Natural killer cell (primary cell): ENCODE measurements around the gene PLCH2. TPM values are rescaled to one million over a fixed set of nuclear protein-coding genes. Genes with fewer than 3 reads are reported as not detected.

ENCODE experiments used
- ATAC-seq, 3 donors: fragments of 150-1000 bp in 2 of 3; fragments of 200-7000 bp in 1 of 3; cut with Tn5 transposase; 1 replicate in 1 of 3; 2 replicates in 2 of 3; pipeline ENCODE4 v1.10.0; 2021; ENCODE audit warnings: mild to moderate bottlenecking in 2 of 3, moderate library complexity in 2 of 3
- DNase-seq, 2 donors: peaks; one replicate each; pipeline versions ENCODE4 v3.0.0 to v3.0.0-alpha.2; 2013 to 2021; ENCODE audit warnings: mixed read lengths in 1 of 2
- H3K27ac ChIP-seq: one replicate; pipeline ENCODE4 v1.5.1; 2013; ENCODE audit warnings: mild to moderate bottlenecking, low read length
- H3K27me3 ChIP-seq: one replicate; pipeline ENCODE4 v1.6.1; 2013; ENCODE audit warnings: low read length; ENCODE audit not compliant: control insufficient read depth, insufficient read depth
- H3K36me3 ChIP-seq: one replicate; pipeline ENCODE4 v1.6.1; 2013; ENCODE audit warnings: low read length; ENCODE audit not compliant: control insufficient read depth, insufficient read depth
- H3K4me1 ChIP-seq: one replicate; pipeline ENCODE4 v1.6.1; 2013; ENCODE audit warnings: low read length; ENCODE audit not compliant: control insufficient read depth, insufficient read depth
- H3K4me3 ChIP-seq: one replicate; pipeline ENCODE4 v1.5.1; 2013; ENCODE audit warnings: low read length
- H3K9me3 ChIP-seq: one replicate; pipeline ENCODE4 v1.6.1; 2013; ENCODE audit warnings: low read length; ENCODE audit not compliant: control insufficient read depth, insufficient read depth
- H3K27ac Mint-ChIP-seq, 2 donors: one replicate each; pipeline ENCODE4 v1.8.0; 2022; ENCODE audit warnings: mild to moderate bottlenecking in 2 of 2, mixed read lengths in 2 of 2, moderate library complexity in 1 of 2
- H3K27me3 Mint-ChIP-seq, 2 donors: one replicate each; pipeline ENCODE4 v1.8.0; 2022; ENCODE audit warnings: low read depth in 2 of 2, mixed read lengths in 2 of 2
- H3K36me3 Mint-ChIP-seq: one replicate; pipeline ENCODE4 v1.8.0; 2022; ENCODE audit warnings: mixed read lengths
- H3K4me1 Mint-ChIP-seq, 2 donors: one replicate each; pipeline ENCODE4 v1.8.0; 2022; ENCODE audit warnings: mixed read lengths in 2 of 2
- H3K4me3 Mint-ChIP-seq: one replicate; pipeline ENCODE4 v1.8.0; 2022; ENCODE audit warnings: mild to moderate bottlenecking, moderate library complexity, mixed read lengths
- H3K9me3 Mint-ChIP-seq, 2 donors: one replicate each; pipeline ENCODE4 v1.8.0; 2022; ENCODE audit warnings: mixed read lengths in 2 of 2
- WGBS: methylation state at CpG from one replicate; pipeline ENCODE4 v1.1.7; 2013; ENCODE audit warnings: missing lambda C conversion rate; ENCODE audit not compliant: insufficient coverage; 5-methylcytosine and 5-hydroxymethylcytosine counted together
- intact Hi-C: fragments of 100-400 bp; cut with micrococcal nuclease; formaldehyde crosslinking; loops from one replicate; pipeline ENCODE4 v1.14.2; 2022
- total RNA-seq, 4 donors: library from RNA; stranded (reverse); fragments of 120-200 nt in 1 of 4; gene quantifications; one replicate each; pipeline versions ENCODE4 v1.2.3 to v1.2.4, GENCODE V29; 2013 to 2022
- TF ChIP-seq, protein P1 (sequence below): fragments of 200-600 bp; IDR thresholded peaks from one replicate; pipeline ENCODE4 v1.8.0; 2022; ENCODE audit warnings: antibody characterized with exemption

The PLCH2 gene
- total RNA-seq, 3 donors from 2014 or later (not counting 1 experiment from before 2014, with no cell fraction given): 77.1 to 116 (median 106) TPM

DNA sequence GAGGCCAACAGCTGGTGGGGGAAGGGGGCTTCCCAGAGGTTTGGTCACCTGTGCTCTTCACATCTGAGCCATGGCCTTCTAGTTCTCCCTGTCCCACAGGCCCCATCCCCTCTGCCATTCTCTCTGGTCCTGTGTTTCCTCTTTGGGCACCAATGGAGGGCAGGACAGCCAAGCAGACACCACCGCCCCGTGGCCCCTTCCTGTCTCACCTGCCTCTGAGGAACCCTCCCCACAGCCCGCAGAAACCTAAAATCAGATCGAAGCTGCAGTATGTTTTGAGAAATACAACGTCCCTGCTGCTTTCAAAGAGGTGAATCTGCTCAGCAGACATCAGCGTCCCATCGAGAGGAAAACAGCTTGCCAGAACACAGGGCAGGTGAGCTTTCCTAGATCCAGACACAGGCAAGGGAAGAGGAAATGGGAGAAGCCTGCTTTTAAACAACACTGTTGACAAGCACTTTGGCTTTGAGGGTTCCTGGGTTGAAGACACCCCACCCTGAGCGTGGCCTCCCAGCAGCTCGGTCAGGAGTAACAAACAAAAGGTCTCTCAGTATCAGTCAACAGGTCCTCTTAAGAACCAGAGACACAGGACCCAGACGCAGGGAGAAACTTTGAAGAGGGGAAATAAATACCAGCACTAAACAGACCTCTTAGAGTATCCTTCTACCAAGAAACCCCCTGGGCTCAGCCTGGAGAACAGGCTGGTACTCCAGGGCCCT lies 48.0 kb downstream of the PLCH2 start:
- peak overlapping the region; percentile 28 for H3K27ac ChIP-seq

DNA sequence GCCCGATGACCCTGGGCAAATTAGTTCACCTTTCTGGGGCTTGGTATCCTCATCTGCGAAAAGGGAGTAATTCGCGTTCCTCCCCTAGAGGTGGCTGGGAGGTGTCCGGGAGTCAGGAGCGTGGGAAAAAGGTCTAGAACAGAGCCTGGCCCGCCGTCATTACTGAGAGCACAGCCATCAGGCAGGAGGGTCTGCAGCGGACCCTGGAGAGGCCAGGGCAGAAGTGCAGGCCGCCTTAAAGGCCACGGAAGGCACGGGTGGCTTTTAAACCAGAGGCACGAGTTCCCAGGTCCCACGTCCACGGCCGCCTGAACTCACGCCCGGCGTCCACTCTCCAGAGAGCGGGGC lies 49.5 kb downstream of the PLCH2 start:
- H3K27ac Mint-ChIP-seq: peak overlapping the region; percentile 65 to 93
- intact Hi-C loops: loop anchor here (5.0 kb wide), 1 partner anchor 62 kb away; the partner anchor contains the start of gene PRXL2B
- H3K9me3 Mint-ChIP-seq: no peaks in the 10 kb centered on the region
- peaks cover 24 to 47% of the 10 kb centered on the region in 2 donors for H3K4me1 Mint-ChIP-seq
- Histone ChIP-seq H3K36me3 (peaks cover 15% of the 10 kb centered on the region), H3K27ac (peak overlapping the region; percentile 62), H3K4me1 (peaks cover 63% of the 10 kb centered on the region), H3K27me3 (peaks cover 15% of the 10 kb centered on the region), H3K4me3 (peak overlapping the region; percentile 72), H3K9me3 (no peaks in the 10 kb centered on the region)
- peaks cover 0 to 9% of the 10 kb centered on the region in 2 donors for H3K27me3 Mint-ChIP-seq
- H3K36me3 Mint-ChIP-seq: no peaks in the 10 kb centered on the region
- 11% methylated on average over 20 of the region's 20 CpGs for WGBS
- TF ChIP-seq, protein P1, sequence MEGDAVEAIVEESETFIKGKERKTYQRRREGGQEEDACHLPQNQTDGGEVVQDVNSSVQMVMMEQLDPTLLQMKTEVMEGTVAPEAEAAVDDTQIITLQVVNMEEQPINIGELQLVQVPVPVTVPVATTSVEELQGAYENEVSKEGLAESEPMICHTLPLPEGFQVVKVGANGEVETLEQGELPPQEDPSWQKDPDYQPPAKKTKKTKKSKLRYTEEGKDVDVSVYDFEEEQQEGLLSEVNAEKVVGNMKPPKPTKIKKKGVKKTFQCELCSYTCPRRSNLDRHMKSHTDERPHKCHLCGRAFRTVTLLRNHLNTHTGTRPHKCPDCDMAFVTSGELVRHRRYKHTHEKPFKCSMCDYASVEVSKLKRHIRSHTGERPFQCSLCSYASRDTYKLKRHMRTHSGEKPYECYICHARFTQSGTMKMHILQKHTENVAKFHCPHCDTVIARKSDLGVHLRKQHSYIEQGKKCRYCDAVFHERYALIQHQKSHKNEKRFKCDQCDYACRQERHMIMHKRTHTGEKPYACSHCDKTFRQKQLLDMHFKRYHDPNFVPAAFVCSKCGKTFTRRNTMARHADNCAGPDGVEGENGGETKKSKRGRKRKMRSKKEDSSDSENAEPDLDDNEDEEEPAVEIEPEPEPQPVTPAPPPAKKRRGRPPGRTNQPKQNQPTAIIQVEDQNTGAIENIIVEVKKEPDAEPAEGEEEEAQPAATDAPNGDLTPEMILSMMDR: no peak
- ATAC-seq (no peak), DNase-seq (no peak)
- peak overlapping the region; percentile 97 for H3K4me3 Mint-ChIP-seq

More for the DNA sequence above, 48.0 kb downstream of the PLCH2 start:
- WGBS: 56% methylated on average over 10 of the region's 10 CpGs
- Histone ChIP-seq H3K9me3 (no peaks in the 10 kb centered on the region), H3K36me3 (peaks cover 27% of the 10 kb centered on the region), H3K27me3 (peaks cover 10% of the 10 kb centered on the region), H3K4me3 (no peak overlapping the region), H3K4me1 (peaks cover 50% of the 10 kb centered on the region)
- Mint-ChIP-seq H3K4me1 (peaks cover 24 to 46% of the 10 kb centered on the region in 2 donors), H3K27me3 (peaks cover 0 to 8% of the 10 kb centered on the region in 2 donors), H3K4me3 (peak overlapping the region; percentile 97), H3K27ac (peak overlapping the region; percentile 65 to 93), H3K9me3 (no peaks in the 10 kb centered on the region), H3K36me3 (no peaks in the 10 kb centered on the region)
- ATAC-seq (no peak), DNase-seq (peak in 1 of 2 donors; percentile 75)
- TF ChIP-seq, protein P1: no peak
- intact Hi-C loops: no loop called here

DNA sequence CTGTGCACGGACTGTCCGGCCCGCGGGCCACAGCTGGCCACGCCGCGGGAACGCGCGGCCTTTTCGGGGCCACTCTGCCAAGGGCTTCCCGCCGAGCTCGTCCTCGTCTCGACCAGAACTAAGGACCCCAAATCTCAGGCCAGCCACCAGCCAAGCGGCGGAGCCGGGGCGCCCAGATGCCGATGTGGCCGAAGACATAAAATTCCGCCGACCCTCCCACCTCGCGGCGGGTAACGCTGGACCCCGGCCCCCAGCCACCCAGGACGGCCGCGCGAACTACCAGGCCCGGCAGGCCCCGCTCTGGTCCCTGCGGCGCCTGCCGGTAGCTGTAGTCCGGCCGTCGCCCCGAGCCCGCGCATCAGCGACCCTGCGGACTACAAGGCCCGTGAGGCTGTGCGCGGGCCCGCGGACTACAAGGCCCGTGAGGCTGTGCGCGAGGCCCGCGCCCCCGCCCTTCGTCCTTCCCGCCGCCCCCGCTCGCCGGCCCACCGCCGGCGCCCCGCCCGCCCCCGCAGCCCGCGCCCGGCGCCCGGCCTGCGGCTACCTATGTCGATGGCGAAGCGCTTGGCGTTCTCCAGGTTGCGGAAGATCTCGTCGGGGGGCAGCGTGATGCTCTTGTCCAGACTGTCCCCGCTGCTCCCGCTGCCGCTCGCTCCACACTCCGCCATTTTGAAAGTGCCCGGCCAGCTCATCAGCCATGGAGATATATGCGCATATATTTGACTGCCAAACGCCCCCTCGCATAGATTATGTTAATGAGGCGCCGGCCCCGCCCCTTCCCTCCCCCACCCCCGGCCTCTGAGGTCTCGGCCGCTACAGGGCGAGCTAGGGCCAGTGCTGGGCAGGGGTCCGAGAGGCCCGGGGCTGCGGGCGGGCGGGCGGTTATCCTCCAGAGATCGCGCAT lies 50.1 kb downstream of the PLCH2 start, which contains the start of gene PANK4:
TSS of gene PANK4 (minus strand) at position 677 of the 904 bp plus-strand sequence. CDS start at position 668, 9 bp downstream.
- TF ChIP-seq, protein P1: no peak
- ATAC-seq (peak; percentile 91 to 98 (median 93)), DNase-seq (peak; percentile 88 to 95)
- Histone ChIP-seq H3K27ac (peak within 1 kb of the TSS; percentile 62), H3K36me3 (peaks cover 8% of the 10 kb centered on the region), H3K27me3 (peaks cover 21% of the 10 kb centered on the region), H3K4me1 (peaks cover 69% of the 10 kb centered on the region), H3K9me3 (no peaks in the 10 kb centered on the region), H3K4me3 (peak within 1 kb of the TSS; percentile 72)
- Mint-ChIP-seq H3K36me3 (no peaks in the 10 kb centered on the region), H3K27ac (peak within 1 kb of the TSS; percentile 89 to 93), H3K9me3 (no peaks in the 10 kb centered on the region), H3K27me3 (peaks cover 0 to 9% of the 10 kb centered on the region in 2 donors), H3K4me3 (peak within 1 kb of the TSS; percentile 97), H3K4me1 (peaks cover 24 to 43% of the 10 kb centered on the region in 2 donors)
- WGBS: under 1% methylated on average over 103 of the region's 107 CpGs
- intact Hi-C loops: loop anchor here (1.0 to 5.0 kb wide), 2 partner anchors 21 to 61 kb away; partner anchors contain the start of gene PRXL2B
